PC-3 (cell line): ENCODE measurements around the gene LILRB2.

Source experiments
- CTCF ChIP-seq: fragments of 300-600 bp; sonication (generic); conservative IDR thresholded peaks from 2 replicates; pipeline ENCODE4 v1.5.1; 2017; ENCODE audit warnings: antibody characterized with exemption, low read depth, mild to moderate bottlenecking, low read length
- EZH2 ChIP-seq: fragments of 300-600 bp; sonication (generic); IDR thresholded peaks from one replicate; pipeline ENCODE4 v1.6.1; 2017; ENCODE audit warnings: antibody characterized with exemption, mild to moderate bottlenecking, low read length; ENCODE audit not compliant: unreplicated experiment

GRCh38 chr19:54329476-54330165, 48.7 kb upstream of the LILRB2 start:
- no peak for TF ChIP-seq CTCF
- no peak for TF ChIP-seq EZH2
